HG03280 (cell line): ENCODE measurements around the gene WDR90.

ENCODE experiments used
- ATAC-seq: cut with Tn5 transposase; IDR thresholded peaks from one replicate; pipeline ENCODE4 v1.9.1; 2021; ENCODE audit warnings: mild to moderate bottlenecking, moderate library complexity; ENCODE audit not compliant: unreplicated experiment

The WDR90 gene

DNA sequence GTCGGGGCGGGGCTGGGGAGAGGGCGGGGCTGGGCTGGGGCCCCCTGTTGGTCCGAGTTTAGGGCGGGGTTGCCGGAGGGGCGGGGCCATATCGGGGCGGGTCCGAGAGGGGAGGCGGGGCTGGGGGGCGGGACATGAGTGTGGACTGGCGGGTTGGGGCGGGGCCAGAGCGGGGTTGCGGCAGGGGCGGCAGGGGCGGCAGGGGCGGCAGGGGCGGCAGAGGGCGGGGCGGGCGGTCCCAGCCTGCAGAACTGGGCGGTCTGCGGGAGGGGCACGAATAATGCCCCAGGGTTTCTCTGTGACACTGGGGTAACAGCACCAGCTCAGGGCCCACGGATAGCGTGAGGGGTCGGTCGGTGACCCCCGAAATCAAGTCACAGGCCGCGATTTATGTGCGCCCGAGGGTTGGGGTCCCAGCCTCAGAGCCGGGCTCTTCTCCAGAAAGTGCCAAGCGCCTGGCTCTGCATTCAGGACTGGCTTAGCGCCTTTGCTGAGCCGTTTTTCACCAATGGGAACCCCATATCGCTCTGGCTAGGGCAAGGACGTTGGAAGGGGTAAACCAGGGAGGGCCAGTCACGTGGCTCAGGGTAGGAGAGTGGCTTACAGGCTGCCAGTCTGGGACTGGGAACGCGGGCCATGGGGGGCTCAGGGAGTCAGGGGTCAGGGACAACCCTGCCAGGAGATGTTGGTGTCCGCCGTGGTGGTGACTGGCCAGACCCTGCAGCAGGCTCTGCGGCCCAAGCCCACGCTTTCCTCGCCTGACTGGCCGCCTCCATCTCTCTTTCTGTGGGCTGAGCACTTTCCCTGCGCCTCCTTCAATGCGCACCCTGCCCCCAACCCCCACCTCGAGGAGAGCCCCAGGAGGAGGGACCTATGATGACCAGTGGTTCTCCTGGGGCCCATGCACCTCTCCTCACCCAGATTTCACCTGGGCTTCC is 11.8 kb upstream of the WDR90 start:
- ATAC-seq, result no peak

GRCh38 chr16:638034-638543 is 11.1 kb upstream of the WDR90 start:
- no peak for ATAC-seq

DNA sequence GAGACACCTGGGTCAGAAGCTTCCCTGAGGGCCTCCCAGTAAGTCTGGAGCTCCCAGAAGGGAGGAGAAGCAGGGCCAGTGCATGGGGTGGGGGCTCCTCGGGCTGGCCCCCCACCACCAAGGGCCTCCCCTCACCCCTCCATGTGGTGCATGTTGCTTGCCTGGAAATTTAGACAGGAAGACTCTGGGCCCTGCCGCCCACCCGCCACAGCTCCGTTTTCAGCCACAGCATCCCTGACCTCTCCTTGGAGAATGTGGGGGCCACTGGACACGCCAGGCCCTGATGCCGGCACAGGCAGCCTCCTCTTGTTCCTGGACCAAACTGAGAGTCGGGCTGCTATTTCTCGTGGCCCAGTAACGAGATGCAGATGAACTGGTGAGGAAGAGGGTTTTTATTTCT is 10.3 kb upstream of the WDR90 start:
- ATAC-seq, result no peak

GRCh38 chr16:640614-641013 is 8.6 kb upstream of the WDR90 start:
- no peak for ATAC-seq

DNA sequence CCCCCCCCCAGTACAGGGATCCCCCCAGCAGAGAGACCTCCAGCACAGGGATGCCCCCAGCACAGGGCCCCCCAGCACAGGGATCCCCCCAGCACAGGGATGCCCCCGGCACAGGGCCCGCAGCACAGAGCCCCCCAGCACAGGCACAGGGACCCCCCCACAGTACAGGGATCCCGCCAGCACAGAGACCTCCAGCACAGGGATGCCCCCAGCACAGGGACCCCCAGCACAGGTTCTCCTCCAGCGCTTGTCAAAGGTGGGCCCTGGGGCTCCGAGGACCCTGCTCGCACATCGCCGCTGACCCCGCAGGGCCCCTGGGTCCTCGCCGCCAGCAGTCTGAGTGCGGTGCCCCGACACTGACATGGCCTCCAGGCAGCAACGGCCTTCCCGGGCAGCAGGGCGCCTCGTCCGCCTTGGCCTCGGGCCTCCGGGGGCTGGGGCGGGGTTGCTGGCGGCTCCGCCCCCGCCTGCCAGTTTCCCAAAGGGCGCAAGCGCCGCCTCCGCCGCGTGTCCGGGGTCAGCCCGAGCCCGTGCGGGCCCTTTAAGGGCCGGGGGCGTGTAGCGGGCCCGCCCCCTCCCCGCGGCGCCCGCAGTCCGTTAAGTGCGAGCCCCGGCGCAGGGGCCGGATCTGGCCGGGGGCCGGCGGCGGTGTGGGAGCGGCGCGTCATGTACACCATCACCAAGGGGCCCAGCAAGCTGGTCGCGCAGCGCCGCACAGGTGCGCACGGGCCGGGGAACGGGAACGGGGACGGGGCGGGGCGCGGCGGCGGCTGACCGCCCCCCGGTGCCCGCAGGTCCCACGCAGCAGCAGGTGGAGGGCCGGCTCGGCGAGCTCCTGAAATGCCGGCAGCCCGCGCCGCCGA is 7.6 kb upstream of the WDR90 start, which contains the start of gene MCRIP2:
TSS of gene MCRIP2 (plus strand) at position 503 of the 863 bp plus-strand sequence. CDS start at position 667, 164 bp downstream.
- ATAC-seq, result peak; percentile 45

- ATAC-seq, result peak; percentile 39
Measured at GRCh38 chr16:642189-643049, 6.7 kb upstream of the WDR90 start.

GRCh38 chr16:643050-643368 is 6.2 kb upstream of the WDR90 start:
- no peak for ATAC-seq

DNA sequence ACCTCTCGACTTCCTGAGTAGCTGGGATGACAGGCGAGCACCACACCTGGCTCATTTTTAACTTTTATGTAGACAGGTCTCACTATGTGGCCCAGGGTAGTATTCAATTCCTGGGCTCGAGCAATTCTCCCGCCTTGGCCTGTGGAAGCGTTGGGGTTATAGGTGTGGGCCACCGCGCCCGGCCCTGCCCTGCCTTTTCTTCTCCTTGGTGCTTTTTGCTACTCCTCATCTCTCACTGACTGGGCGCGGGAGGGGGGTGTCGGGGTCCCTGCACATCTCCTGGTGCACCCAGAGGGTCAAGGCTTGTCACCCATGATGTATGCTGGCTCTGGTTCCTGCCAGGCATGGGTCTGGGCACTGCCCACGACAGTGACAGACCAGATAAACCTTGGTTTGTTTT is 4.6 kb upstream of the WDR90 start:
- ATAC-seq, result no peak

- ATAC-seq, result no peak
Measured at GRCh38 chr16:645852-646678, 3.1 kb upstream of the WDR90 start.

- ATAC-seq, result no peak
Measured at GRCh38 chr16:646679-647172, 2.4 kb upstream of the WDR90 start.

DNA sequence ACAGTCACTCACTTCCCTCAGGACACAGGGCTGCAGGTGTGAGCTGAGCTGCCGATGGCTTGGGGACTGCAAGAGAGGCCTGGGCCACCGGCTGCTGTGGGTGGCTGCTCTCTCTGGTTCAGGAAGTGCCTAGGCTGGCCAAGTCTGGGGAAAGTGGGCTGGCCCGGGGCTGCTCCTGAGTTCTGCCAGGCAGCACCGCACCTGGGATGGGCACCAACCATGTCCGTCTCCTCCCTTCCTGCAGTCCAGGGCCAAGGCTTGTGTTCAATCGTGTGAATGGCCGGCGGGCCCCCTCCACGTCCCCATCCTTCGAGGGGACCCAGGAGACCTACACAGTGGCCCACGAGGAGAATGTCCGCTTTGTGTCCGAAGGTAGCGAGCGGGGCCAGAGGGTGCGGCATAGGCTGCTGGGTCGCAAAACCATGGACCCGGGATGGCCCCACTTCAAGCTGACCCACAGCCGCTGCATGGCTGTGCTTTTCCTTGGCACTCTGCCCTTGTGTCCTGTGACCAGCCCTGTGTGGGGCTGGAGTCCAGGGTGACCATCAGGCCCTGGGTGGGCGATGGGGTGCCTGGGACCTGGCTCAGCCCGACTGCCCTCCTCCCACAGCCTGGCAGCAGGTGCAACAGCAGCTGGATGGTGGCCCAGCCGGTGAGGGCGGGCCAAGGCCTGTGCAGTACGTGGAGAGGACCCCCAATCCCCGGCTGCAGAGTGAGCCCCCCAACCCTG is 1.8 kb upstream of the WDR90 start:
- no peak for ATAC-seq

DNA sequence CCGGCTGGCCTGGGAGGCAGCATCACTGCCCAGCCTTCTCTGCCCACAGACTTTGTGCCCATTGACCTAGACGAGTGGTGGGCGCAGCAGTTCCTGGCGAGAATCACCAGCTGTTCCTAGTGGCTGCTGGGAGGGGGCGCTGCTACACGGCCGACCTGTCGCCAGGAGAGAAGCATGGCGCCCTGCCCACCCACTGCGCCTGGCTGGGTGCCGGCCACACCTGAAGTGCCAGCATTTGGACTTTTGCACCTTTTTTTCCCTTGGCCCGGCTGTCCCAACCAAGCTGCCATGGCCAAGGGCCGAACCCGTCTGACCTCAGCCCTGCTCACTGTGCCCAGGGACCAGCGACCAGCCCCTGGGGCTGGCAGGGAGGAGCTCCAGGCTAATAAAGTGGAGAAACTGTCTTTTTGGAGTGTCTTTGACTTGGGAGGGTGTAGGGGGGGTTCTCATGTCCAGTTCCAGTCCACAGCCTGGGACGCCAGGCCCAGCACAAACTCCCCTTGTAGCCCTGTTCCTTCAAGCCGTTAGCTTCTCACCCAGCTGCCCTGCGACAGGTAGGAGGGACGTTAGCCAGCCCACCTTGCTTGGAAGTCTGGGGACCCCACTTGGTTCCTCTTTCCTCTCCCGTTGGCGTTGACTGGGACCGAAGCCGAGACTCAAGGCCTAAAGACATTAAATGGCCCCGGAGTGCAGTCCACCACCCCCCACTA is 939 bp upstream of the WDR90 start:
- no peak for ATAC-seq

GRCh38 chr16:649631-650030 is 466 bp downstream of the WDR90 start:
- ATAC-seq, result peak; percentile 16

GRCh38 chr16:651844-652243 is 2.7 kb downstream of the WDR90 start:
- ATAC-seq, result no peak

DNA sequence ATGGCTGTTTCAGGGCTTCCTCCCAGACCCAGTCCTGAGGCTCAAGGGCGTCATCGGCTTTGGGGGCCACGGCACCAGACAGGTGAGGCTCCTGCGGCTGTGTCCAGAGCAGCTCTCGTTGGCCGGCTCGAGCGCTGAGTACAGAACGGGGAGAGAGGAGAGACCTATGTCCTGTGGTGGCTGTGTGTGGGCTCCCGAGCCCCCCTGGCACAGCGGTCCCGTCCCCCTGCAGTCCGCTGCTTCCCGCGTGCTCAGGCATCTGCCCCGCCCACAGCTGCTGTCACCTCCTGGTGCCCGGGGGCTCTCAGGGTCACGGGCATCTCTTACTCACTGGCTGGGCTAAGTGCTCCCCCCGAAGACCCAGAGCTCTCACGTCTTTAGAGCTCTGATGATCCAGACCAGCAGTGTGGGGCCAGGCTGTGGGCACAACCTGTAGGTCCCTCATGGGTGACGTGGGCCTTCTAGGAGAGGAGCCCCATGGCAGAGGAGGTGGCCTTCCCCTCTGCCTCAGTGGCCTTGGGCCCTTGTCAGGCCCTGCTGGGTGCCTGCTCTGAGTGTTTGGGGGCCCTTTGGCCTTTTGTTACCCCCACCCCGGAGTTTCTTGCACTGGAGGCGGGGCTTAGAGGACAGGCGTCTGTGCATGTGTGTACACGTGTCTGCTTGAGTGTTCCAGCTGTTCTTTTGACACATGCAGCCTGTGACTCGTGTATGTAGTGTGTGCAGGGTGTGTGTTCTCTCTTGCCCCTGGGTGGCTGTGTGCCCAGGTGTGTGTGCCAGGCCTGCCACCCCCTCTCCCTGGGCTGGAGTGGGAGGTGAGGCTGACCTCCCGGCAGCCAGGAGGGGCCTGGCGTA is 3.5 kb downstream of the WDR90 start:
- no peak for ATAC-seq

DNA sequence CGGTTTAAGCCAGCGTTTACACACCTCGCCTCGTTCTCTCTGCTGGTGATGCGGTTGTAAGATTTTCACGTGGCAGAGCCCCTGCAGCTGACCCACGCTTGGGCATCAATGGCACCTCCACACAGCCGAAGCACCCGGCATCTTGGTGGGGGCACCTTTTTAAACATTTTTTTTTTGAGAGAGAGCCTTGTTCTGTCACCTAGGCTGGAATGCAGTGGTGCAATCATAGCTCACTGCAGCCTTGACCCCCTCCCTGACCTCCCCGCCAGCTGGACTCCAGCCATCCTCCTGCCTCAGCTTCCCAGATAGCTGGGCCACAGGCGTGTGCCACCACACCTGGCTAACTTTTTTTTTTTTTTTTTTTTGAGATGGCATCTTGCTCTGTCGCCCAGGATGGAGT is 4.9 kb downstream of the WDR90 start:
- ATAC-seq, result no peak

- no peak for ATAC-seq
Measured at GRCh38 chr16:657487-657886, 8.3 kb downstream of the WDR90 start.
